Keratinocyte (primary cell): Measurements from ENCODE around the gene TTLL13. TPM values are rescaled to one million over a fixed set of nuclear protein-coding genes. Genes with fewer than 3 reads are reported as not detected.
"Not testable (repeated sequence)": the region's sequence is repeated elsewhere in the genome, so short reads cannot be mapped to it uniquely, and the experiment has no call there.

Experiments used
- DNase-seq: peaks from one replicate; pipeline ENCODE4 v3.0.0-alpha.2; 2011; ENCODE audit warnings: low read depth, missing footprints, low spot score
- FAIRE-seq: peaks from 2 replicates; lab custom pipeline; 2011; peaks lifted over from hg19 to GRCh38; lab: Jason Lieb, UNC
- H2AFZ ChIP-seq: 2 replicates; pipeline ENCODE4 v1.6.0; 2012; ENCODE audit warnings: low read length, control low read depth, inconsistent platforms; ENCODE audit not compliant: control insufficient read depth
- H3K27ac ChIP-seq: 2 replicates; pipeline ENCODE4 v1.5.1; 2011; ENCODE audit warnings: low read length; ENCODE audit not compliant: control insufficient read depth, insufficient read depth
- H3K27me3 ChIP-seq: 3 replicates; pipeline ENCODE4 v1.6.0; 2011; ENCODE audit warnings: low read length; ENCODE audit not compliant: control insufficient read depth, insufficient read depth; ENCODE audit errors: extremely low read depth
- H3K36me3 ChIP-seq, 2 experiments: 2 replicates in 1 of 2; 3 replicates in 1 of 2; pipeline ENCODE4 v1.5.1; 2011; ENCODE audit warnings: low read length in 2 of 2, mild to moderate bottlenecking in 1 of 2; ENCODE audit not compliant: control insufficient read depth in 2 of 2, insufficient read depth in 2 of 2; ENCODE audit errors: extremely low read depth in 1 of 2
- H3K4me1 ChIP-seq: 3 replicates; pipeline ENCODE4 v1.5.1; 2011; ENCODE audit warnings: low read length; ENCODE audit not compliant: control insufficient read depth, insufficient read depth; ENCODE audit errors: extremely low read depth
- H3K4me2 ChIP-seq: 3 replicates; pipeline ENCODE4 v1.6.0; 2011; ENCODE audit warnings: low read depth, low read length; ENCODE audit not compliant: control insufficient read depth, insufficient read depth; ENCODE audit errors: extremely low read depth
- H3K4me3 ChIP-seq, 3 experiments: fragments of 200-600 bp in 1 of 3; sonication (generic) in 1 of 3; 2 replicates in 2 of 3; 3 replicates in 1 of 3; pipeline ENCODE4 v1.5.1; 2011 to 2016; ENCODE audit warnings: low read length in 3 of 3, mild to moderate bottlenecking in 3 of 3, control low read depth in 2 of 3, inconsistent platforms in 1 of 3, low read depth in 1 of 3, mixed read lengths in 1 of 3, mixed run types in 1 of 3, moderate library complexity in 1 of 3; ENCODE audit not compliant: control insufficient read depth in 2 of 3, insufficient read depth in 2 of 3; ENCODE audit errors: extremely low read depth in 1 of 3
- H3K79me2 ChIP-seq: 2 replicates; pipeline ENCODE4 v1.6.0; 2012; ENCODE audit warnings: low read length; ENCODE audit not compliant: control insufficient read depth, insufficient read depth
- H3K9ac ChIP-seq: 3 replicates; pipeline ENCODE4 v1.6.0; 2011; ENCODE audit warnings: low read length; ENCODE audit not compliant: control insufficient read depth, insufficient read depth; ENCODE audit errors: extremely low read depth
- H3K9me1 ChIP-seq: 3 replicates; pipeline ENCODE4 v1.6.0; 2011; ENCODE audit warnings: low read length; ENCODE audit not compliant: control insufficient read depth, insufficient read depth; ENCODE audit errors: extremely low read depth
- H3K9me3 ChIP-seq: 2 replicates; pipeline ENCODE4 v1.5.1; 2012; ENCODE audit warnings: low read depth, low read length; ENCODE audit not compliant: control insufficient read depth
- H4K20me1 ChIP-seq: 3 replicates; pipeline ENCODE4 v1.6.0; 2011; ENCODE audit warnings: low read length; ENCODE audit not compliant: control insufficient read depth, insufficient read depth; ENCODE audit errors: extremely low read depth
- CTCF ChIP-seq, 3 experiments: IDR thresholded peaks in 1 of 3; conservative IDR thresholded peaks in 1 of 3; optimal IDR thresholded peaks in 1 of 3; 2 replicates in 2 of 3; 3 replicates in 1 of 3; pipeline versions ENCODE3 to v1.5.1; 2011; ENCODE audit warnings: low read length in 3 of 3, mild to moderate bottlenecking in 3 of 3, moderate library complexity in 2 of 3, control low read depth in 1 of 3, inconsistent platforms in 1 of 3; ENCODE audit not compliant: insufficient read depth in 2 of 3; ENCODE audit errors: extremely low read depth in 1 of 3
- EZH2 ChIP-seq: IDR thresholded peaks from one replicate; pipeline ENCODE4 v1.6.1; 2012; ENCODE audit warnings: inconsistent platforms, mild to moderate bottlenecking, low read length, moderate library complexity
- dilution Hi-C: fragments of 300-500 bp; cut with MboI; formaldehyde crosslinking; loops from one replicate; pipeline ENCODE4 v1.7.0; 2020; ENCODE audit warnings: low sequenced_read_pairs; ENCODE audit not compliant: extremely low pct_ligation_motif_present
- polyA plus RNA-seq, 5 experiments: library from polyadenylated mRNA; depleted of rRNA in 3 of 5; stranded (reverse) in 3 of 5; stranded (forward) in 1 of 5; unstranded in 1 of 5; fragments of >200 nt; gene quantifications; 1 replicate in 1 of 5; 2 replicates in 3 of 5; 3 replicates in 1 of 5; pipeline versions ENCODE4 v1.2.1 to v1.2.3, GENCODE V29; 2011 to 2012; ENCODE audit warnings: missing spikeins in 2 of 5, low read depth in 1 of 5, low replicate concordance in 1 of 5

Gene TTLL13
- polyA plus RNA-seq, 1 donor (not counting 4 experiments of a cell fraction or from before 2014, with no cell fraction given): 0.07 TPM

- Histone ChIP-seq H2AFZ (no peak overlapping the region), H3K4me3 (no peak overlapping the region), H3K79me2 (no peaks in the 10 kb centered on the region), H3K27me3 (no peaks in the 10 kb centered on the region), H3K36me3 (no peaks in the 10 kb centered on the region), H3K9me3 (no peaks in the 10 kb centered on the region), H3K4me1 (no peaks in the 10 kb centered on the region), H4K20me1 (no peaks in the 10 kb centered on the region), H3K9ac (no peak overlapping the region), H3K4me2 (no peak overlapping the region), H3K9me1 (no peaks in the 10 kb centered on the region), H3K27ac (no peak overlapping the region)
- DNase-seq: no peak
- TF ChIP-seq EZH2 (no peak), CTCF (optimal IDR thresholded peaks at IDR 0.05 in 1 of 3, IDR thresholded peaks at IDR 0.05 in 1 of 3, conservative IDR thresholded peaks at IDR 0.05 in 1 of 3; ENCODE audit: extremely low read depth in 1 of 3, insufficient read depth in 2 of 3, low read length in 3 of 3) (no peak)
- dilution Hi-C loops: no loop called here
- FAIRE-seq: no peak
Observed at GRCh38 chr15:90291679-90292356, 42.5 kb downstream of the TTLL13 start.

- H3K9me3 ChIP-seq, H3K36me3 ChIP-seq, H3K27me3 ChIP-seq, H3K9me1 ChIP-seq, H3K4me1 ChIP-seq, H3K9ac ChIP-seq, H4K20me1 ChIP-seq, H3K4me2 ChIP-seq, H3K4me3 ChIP-seq, H3K27ac ChIP-seq, dilution Hi-C loops, H3K79me2 ChIP-seq, H2AFZ ChIP-seq: not testable (repeated sequence)
- TF ChIP-seq CTCF (optimal IDR thresholded peaks at IDR 0.05 in 1 of 3, IDR thresholded peaks at IDR 0.05 in 1 of 3, conservative IDR thresholded peaks at IDR 0.05 in 1 of 3; ENCODE audit: extremely low read depth in 1 of 3, insufficient read depth in 2 of 3, low read length in 3 of 3): peak; percentile 66 to 87 (median 84)
- DNase-seq (peak; percentile 68), FAIRE-seq (peak; percentile 39)
Observed at GRCh38 chr15:90293040-90293810, 43.9 kb downstream of the TTLL13 start.
